ENCODE data around the gene KIAA0825.
"Not testable (repeated sequence)": the region's sequence is repeated elsewhere in the genome, so short reads cannot be mapped to it uniquely, and the experiment has no call there.

The KIAA0825 gene

GRCh38 chr5:94618493-94619328, at the start of gene KIAA0825, which contains the start of gene SLF1:
Gene KIAA0825 (minus strand): TSS chr5:94618604. CDS start chr5:94537126, 81,478 bp downstream.
Gene SLF1 (plus strand): TSS chr5:94618669. CDS start chr5:94628811, 10,142 bp downstream.
- DNase-seq = peak; percentile 40

DNA sequence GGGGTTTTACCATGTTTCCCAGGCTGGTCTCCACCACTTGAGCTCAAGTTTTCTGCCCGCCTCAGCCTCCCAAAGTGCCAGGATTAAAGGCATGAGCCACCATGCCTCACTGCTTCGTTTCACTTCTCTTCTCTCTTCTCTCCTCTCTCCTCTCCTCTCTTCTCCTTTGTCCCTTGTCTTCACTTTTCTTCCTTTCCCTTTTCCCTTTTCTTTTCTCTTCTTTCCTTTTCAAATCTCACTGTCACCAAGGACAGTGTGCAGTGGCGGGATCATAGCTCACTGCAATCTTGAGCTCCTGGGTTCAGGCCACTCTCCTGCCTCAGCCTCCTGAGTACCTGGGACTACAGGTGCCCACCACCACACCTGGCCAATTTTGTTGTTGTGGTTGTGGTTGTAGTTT, 49.5 kb upstream of the KIAA0825 start:
- DNase-seq = no peak

GRCh38 chr5:94661086-94661485, 42.7 kb upstream of the KIAA0825 start:
- DNase-seq = no peak

DNA sequence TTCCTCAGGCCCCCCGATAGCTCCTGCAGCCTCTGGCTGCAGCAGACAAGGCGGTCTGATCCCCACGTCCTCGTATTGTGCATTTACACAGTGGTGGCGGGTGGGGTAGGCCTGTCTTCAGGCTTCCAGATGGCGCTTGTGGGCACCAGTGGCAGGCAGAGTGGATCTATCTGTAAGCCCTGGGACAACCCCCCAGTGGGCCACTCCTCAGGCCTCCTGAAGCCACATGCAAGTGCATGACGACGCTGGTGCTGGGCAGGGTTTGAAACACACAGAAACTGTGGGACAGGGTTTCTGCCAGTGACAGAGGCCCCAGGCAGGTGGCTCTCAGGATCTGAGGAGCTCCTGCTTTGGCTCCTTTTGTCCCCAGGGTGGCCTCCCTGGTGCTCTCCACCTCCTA, 42.1 kb upstream of the KIAA0825 start:
- DNase-seq = no peak

DNA sequence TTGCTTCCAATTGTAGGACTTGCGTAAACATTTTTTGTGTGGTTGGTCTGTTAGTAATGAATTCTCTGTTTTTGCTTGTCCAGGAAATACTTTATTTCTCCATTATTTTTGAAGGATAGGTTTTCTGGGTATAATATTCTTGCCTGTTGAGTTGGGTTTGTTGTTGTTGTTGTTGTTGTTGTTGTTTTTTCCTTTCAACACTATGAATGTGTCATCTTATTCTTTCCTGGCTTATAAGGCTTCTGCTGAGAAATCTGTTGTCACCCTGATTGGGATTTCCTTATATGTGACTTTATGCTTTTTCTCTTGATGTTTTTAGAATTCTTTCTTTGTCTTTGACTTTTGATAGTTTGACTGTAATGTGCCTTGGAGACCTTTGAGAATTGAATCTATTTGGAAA, 39.9 kb upstream of the KIAA0825 start:
- no peak for DNase-seq

- no peak for DNase-seq
Observed at GRCh38 chr5:94649874-94650273, 31.5 kb upstream of the KIAA0825 start.

- no peak for DNase-seq
Observed at GRCh38 chr5:94646758-94647157, 28.4 kb upstream of the KIAA0825 start.

DNA sequence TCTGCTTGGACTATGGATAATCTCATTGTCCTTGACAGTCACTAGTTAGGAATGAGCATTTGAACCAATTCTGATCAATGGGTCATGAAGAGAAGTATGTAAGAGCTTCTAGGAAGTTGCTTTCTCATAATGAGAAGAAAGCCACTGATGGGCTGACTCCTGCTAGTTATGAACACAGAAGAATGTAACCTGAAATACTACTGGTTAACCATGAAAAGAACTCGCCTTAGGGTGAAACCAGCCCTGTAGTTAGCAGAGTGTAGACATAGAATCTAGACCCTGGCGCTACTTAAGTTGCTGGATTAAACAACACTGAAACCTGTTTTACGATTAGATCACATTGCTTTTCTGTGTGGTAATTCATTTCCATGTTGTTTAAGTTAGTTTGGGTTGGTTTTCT, 26.6 kb upstream of the KIAA0825 start:
- DNase-seq = no peak

DNA sequence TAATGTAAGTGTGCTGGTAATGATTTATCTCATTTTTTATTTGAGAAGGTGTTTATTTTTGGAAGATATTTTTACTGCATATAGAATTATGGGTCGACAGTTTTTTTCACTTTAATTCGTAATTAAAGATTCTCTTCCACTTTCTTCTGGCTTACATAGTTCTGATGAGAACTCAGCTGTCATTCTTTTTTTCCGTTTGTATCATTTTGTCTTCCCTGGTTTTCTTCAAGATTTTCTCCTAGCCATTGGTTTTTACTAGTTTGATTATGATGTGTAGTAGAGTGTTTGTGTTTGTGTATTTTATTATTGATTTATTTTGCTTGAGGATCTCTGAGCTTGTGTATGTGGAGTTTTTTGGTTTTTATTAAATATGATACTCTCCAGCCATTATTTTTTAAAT, 21.8 kb upstream of the KIAA0825 start:
- no peak for DNase-seq

DNA sequence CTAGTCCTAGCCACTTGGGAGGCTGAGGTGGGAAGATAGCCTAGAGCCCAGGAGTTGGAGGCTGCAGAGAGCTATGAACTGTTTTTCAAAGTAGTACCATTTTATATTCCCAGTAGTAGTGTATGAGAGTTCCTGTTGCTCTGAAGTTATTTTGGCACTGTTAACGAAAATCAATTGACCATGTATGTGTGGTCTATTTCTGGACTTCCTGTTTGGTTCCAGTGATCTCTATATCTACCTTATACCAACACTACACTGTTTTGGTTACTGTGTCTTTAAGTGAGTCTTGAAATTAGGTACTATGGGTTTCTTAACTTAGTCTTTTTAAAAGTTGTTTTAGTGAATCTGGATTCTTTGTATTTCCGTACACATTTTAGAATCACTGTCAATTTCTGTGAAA, 13.6 kb upstream of the KIAA0825 start:
- no peak for DNase-seq

DNA sequence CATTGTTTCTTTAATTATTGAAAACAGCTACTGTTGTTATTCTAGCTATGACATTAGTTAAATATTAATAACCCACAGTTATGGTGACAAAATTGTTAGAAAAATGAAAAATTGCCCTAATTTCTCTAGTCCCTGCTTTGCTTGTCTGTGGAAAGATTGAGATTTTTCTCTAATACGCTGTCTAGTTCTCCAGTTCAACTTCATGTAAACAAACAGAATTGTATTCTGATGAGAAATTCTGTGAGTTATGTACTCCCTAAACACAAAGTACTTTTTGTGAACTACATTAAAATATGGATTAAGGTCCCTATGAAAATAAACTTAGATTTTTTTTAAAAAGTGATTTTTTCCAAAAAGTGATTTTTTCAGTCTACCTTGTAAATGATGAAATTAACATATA, 8.8 kb upstream of the KIAA0825 start:
- no peak for DNase-seq

- DNase-seq = no peak
Observed at GRCh38 chr5:94623877-94624276, 5.5 kb upstream of the KIAA0825 start.

DNA sequence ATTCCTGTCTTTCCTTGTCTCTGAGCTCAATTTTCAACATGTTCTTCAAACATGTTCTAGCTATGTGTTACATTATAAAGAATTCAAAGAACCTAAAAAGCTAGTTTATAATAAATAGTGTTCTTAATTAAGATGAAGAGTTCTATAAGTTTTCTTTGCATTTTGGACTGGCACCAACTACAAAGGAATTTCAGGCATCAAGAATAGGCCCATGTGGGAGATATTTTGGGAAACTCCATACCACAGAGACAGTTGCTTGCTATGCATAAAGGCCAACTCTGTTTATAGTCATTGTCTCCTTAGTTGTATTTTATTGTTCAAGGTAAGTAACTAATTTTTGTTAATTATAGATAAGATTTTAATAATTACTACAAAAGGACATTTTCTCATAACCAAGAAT, 4.6 kb upstream of the KIAA0825 start:
- DNase-seq = no peak

DNA sequence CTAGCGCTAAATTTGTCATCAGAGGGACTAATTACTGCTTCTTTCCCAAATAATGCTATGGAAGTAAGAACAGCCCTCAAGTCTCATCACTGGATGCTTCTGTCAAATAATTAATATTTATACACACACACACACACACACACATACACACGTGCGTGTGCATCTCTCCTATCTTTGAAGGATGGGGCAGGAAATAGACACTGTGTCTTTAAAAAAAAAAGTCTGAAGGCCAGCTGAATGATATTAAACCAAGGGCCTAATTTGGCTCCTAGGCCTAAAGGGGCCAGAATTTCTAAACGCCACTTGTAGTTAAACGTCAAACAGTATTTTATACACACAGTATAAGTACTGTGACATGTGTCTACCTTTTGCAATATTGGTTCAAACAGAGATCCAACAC, 3.4 kb upstream of the KIAA0825 start:
- no peak for DNase-seq

GRCh38 chr5:94620256-94620655, 1.9 kb upstream of the KIAA0825 start:
- no peak for DNase-seq

GRCh38 chr5:94618029-94618492, 343 bp downstream of the KIAA0825 start:
- no peak for DNase-seq

GRCh38 chr5:94615862-94616261, 2.5 kb downstream of the KIAA0825 start:
- no peak for DNase-seq

GRCh38 chr5:94614156-94614805, 4.1 kb downstream of the KIAA0825 start:
- DNase-seq = no peak

DNA sequence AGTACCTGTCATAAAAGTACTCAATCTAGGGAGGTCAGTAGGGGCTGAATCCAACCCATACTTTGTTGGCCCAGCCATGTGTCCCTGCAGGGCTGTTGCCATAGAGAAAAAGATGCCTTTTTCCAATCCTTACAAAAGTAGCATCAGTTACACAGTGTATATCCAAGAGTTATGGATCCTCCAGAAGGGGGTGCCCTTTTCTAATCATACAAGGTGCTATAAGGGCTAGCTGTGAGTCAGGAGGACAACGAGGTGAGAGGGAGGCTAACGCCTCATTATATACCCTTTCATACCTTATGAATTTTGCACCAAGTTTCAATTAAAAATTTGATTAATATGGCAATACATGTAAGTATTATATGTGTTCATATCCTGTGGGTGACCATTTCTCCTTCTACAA, 4.8 kb downstream of the KIAA0825 start:
- DNase-seq = no peak

GRCh38 chr5:94595281-94595840, 23.0 kb downstream of the KIAA0825 start:
- no peak for DNase-seq

GRCh38 chr5:94577466-94578245, 40.7 kb downstream of the KIAA0825 start:
- DNase-seq = no peak

DNA sequence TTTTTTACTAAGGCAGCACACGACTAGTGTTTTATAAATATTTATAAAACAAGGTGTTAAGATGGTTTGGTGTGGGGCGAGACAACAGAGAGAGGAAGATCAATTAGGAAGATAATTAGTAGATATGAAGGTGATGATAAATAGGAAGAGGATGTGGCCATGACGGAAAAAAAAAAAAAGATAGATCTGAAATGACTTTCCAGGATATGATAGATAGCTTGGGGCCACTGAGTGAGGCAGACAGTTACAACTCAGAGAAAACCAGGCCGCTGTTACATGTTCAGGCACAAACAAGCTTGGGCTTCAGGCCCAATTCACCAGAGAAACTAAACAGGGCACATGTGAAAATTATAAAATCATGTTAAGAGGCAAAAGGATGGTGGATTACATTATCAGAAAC, 43.2 kb downstream of the KIAA0825 start:
- DNase-seq = no peak

GRCh38 chr5:94573349-94573748, 45.1 kb downstream of the KIAA0825 start:
- DNase-seq = not testable (repeated sequence)
